GM23248 (cell line): ENCODE results near the gene STXBP4. TPM values are rescaled to one million over a fixed set of nuclear protein-coding genes. Genes with fewer than 3 reads are reported as not detected.

Experiments
- DNase-seq: peaks from one replicate; pipeline ENCODE4 v3.0.0-alpha.2; 2015
- H2AFZ ChIP-seq: fragments of 200-600 bp; sonication (generic); 2 replicates; pipeline ENCODE4 v1.6.1; 2016; ENCODE audit warnings: antibody characterized with exemption
- H3F3A ChIP-seq: fragments of 200-600 bp; sonication (generic); 2 replicates; pipeline ENCODE4 v1.6.1; 2016; ENCODE audit warnings: mild to moderate bottlenecking, antibody characterized with exemption, mixed run types; ENCODE audit not compliant: insufficient read depth
- H3K27ac ChIP-seq: fragments of 200-600 bp; sonication (generic); 2 replicates; pipeline ENCODE4 v1.5.1; 2016; ENCODE audit warnings: mild to moderate bottlenecking
- H3K27me3 ChIP-seq: fragments of 200-600 bp; sonication (generic); replicated peaks from 2 replicates; pipeline ENCODE4 v1.6.1; 2016; ENCODE audit warnings: mild to moderate bottlenecking; ENCODE audit not compliant: insufficient read depth
- H3K36me3 ChIP-seq: fragments of 200-600 bp; sonication (generic); 2 replicates; pipeline ENCODE4 v1.6.1; 2016; ENCODE audit warnings: low read depth, mild to moderate bottlenecking
- H3K4me1 ChIP-seq: fragments of 200-600 bp; sonication (generic); 2 replicates; pipeline ENCODE4 v1.6.1; 2016; ENCODE audit warnings: mild to moderate bottlenecking; ENCODE audit not compliant: insufficient read depth
- H3K4me2 ChIP-seq: fragments of 200-600 bp; sonication (generic); one replicate; pipeline ENCODE4 v1.6.1; 2016; ENCODE audit warnings: mild to moderate bottlenecking; ENCODE audit not compliant: unreplicated experiment
- H3K4me3 ChIP-seq: fragments of 200-600 bp; sonication (generic); 2 replicates; pipeline ENCODE4 v1.5.1; 2016; ENCODE audit warnings: mild to moderate bottlenecking
- H3K79me2 ChIP-seq: fragments of 200-600 bp; sonication (generic); 2 replicates; pipeline ENCODE4 v1.6.1; 2016; ENCODE audit warnings: mild to moderate bottlenecking; ENCODE audit not compliant: insufficient read depth
- H3K9ac ChIP-seq: fragments of 200-600 bp; sonication (generic); 2 replicates; pipeline ENCODE4 v1.6.1; 2016; ENCODE audit warnings: mild to moderate bottlenecking
- H3K9me2 ChIP-seq: fragments of 200-600 bp; sonication (generic); 2 replicates; pipeline ENCODE4 v1.6.1; 2016; ENCODE audit warnings: mixed run types, mild to moderate bottlenecking, moderate library complexity; ENCODE audit not compliant: insufficient read depth
- H3K9me3 ChIP-seq: fragments of 200-600 bp; sonication (generic); one replicate; pipeline ENCODE4 v1.6.1; 2017; ENCODE audit warnings: low read depth
- H4K20me1 ChIP-seq: fragments of 200-600 bp; sonication (generic); 2 replicates; pipeline ENCODE4 v1.6.0; 2016; ENCODE audit not compliant: insufficient read depth
- EZH2 ChIP-seq: fragments of 200-600 bp; sonication (generic); IDR thresholded peaks from 2 replicates; pipeline ENCODE4 v1.6.1; 2018; ENCODE audit warnings: antibody characterized with exemption, mild to moderate bottlenecking; ENCODE audit not compliant: insufficient read depth, poor library complexity, severe bottlenecking
- EZH2phosphoT487 ChIP-seq: fragments of 200-600 bp; sonication (generic); IDR thresholded peaks from 2 replicates; pipeline ENCODE4 v1.6.1; 2018; ENCODE audit warnings: antibody characterized with exemption, moderate library complexity, mild to moderate bottlenecking, low read depth; ENCODE audit not compliant: insufficient read depth
- WGBS, 2 experiments: methylation state at CpG; one replicate each; pipeline ENCODE4 v1.1.6; 2015 to 2017; ENCODE audit warnings: low lambda C conversion rate in 2 of 2, low coverage in 1 of 2; ENCODE audit errors: missing lambda C conversion rate in 2 of 2; 5-methylcytosine and 5-hydroxymethylcytosine counted together
- in situ Hi-C: fragments of 300-500 bp; cut with MboI; formaldehyde crosslinking; loops from 2 replicates; pipeline ENCODE4 v1.15.0; 2020
- polyA plus RNA-seq: library from polyadenylated mRNA; unstranded; fragments of >200 nt; fragmentation: Nextera tagmentation; extraction: Ambion mirVana; gene quantifications from 2 replicates; pipeline ENCODE4 v1.2.1, GENCODE V29; 2016
- total RNA-seq: library from RNA; depleted of rRNA; stranded (reverse); fragments of >200 nt; shearing (Covaris generic); gene quantifications from 2 replicates; pipeline ENCODE4 v1.2.3, GENCODE V29; 2014

Gene STXBP4
- total and polyA plus RNA-seq, 2 experiments from 2014 or later, result 5.9 to 8.7 TPM

- Histone ChIP-seq H3K9me3 (no peaks in the 10 kb centered on the region), H3K4me3 (no peak overlapping the region), H4K20me1 (no peaks in the 10 kb centered on the region), H2AFZ (no peak overlapping the region), H3K9me2 (no peaks in the 10 kb centered on the region), H3K27ac (no peak overlapping the region), H3F3A (no peaks in the 10 kb centered on the region), H3K4me1 (no peaks in the 10 kb centered on the region), H3K9ac (no peak overlapping the region), H3K36me3 (no peaks in the 10 kb centered on the region), H3K79me2 (no peaks in the 10 kb centered on the region), H3K27me3 (no peaks in the 10 kb centered on the region), H3K4me2 (no peak overlapping the region)
- WGBS, 2 experiments, result 89 to 95% methylated on average over 1 of the region's 1 CpG
- no peak for DNase-seq
- in situ Hi-C loops, result no loop called here
- no peak for TF ChIP-seq EZH2
- TF ChIP-seq EZH2phosphoT487, result no peak
These were observed 31.1 kb upstream of the STXBP4 start for GRCh38 chr17:54937426-54937825.

GRCh38 chr17:54941285-54941684, 27.3 kb upstream of the STXBP4 start:
- Histone ChIP-seq H3K4me2 (no peak overlapping the region), H3K9me2 (no peaks in the 10 kb centered on the region), H3K27ac (no peak overlapping the region), H3K9ac (no peak overlapping the region), H3K36me3 (no peaks in the 10 kb centered on the region; the same call in 1 of the 2 replicates), H4K20me1 (no peaks in the 10 kb centered on the region), H3K79me2 (no peaks in the 10 kb centered on the region), H3K4me1 (peaks cover 17% of the 10 kb centered on the region), H3K27me3 (no peaks in the 10 kb centered on the region), H3K9me3 (no peaks in the 10 kb centered on the region), H3F3A (peaks cover 11% of the 10 kb centered on the region; the same call in 1 of the 2 replicates), H2AFZ (no peak overlapping the region), H3K4me3 (no peak overlapping the region)
- TF ChIP-seq EZH2phosphoT487, result no peak
- no peak for TF ChIP-seq EZH2
- in situ Hi-C loops, result no loop called here
- 92 to 94% methylated on average over 1 of the region's 1 CpG for WGBS, 2 experiments
- no peak for DNase-seq

GRCh38 chr17:54944796-54945195, 23.8 kb upstream of the STXBP4 start:
- no peak overlapping the region for H3K9ac ChIP-seq
- H3K36me3 ChIP-seq, result no peaks in the 10 kb centered on the region; the same call in 1 of the 2 replicates
- H2AFZ ChIP-seq, result no peak overlapping the region
- H3K4me3 ChIP-seq, result no peak overlapping the region
- H3K4me1 ChIP-seq, result peaks cover 40% of the 10 kb centered on the region
- peak overlapping the region; percentile 37; the same call in 1 of the 2 replicates for H3K27ac ChIP-seq
- no peaks in the 10 kb centered on the region for H4K20me1 ChIP-seq
- no peaks in the 10 kb centered on the region for H3K9me2 ChIP-seq
- TF ChIP-seq EZH2 (no peak), EZH2phosphoT487 (no peak)
- DNase-seq, result peak; percentile 49
- in situ Hi-C loops, result no loop called here
- no peaks in the 10 kb centered on the region for H3K79me2 ChIP-seq
- peaks cover 22% of the 10 kb centered on the region for H3F3A ChIP-seq
- H3K27me3 ChIP-seq, result no peaks in the 10 kb centered on the region
- no peaks in the 10 kb centered on the region for H3K9me3 ChIP-seq
- peak overlapping the region; percentile 34 for H3K4me2 ChIP-seq
- WGBS, 2 experiments, result 50 to 53% methylated on average over 1 of the region's 1 CpG

GRCh38 chr17:54945231-54945630, 23.3 kb upstream of the STXBP4 start:
- Histone ChIP-seq H3K9me3 (no peaks in the 10 kb centered on the region), H4K20me1 (no peaks in the 10 kb centered on the region), H3K27me3 (no peaks in the 10 kb centered on the region), H3K4me1 (peaks cover 40% of the 10 kb centered on the region), H3K79me2 (no peaks in the 10 kb centered on the region), H3F3A (peaks cover 25% of the 10 kb centered on the region), H3K9ac (no peak overlapping the region), H3K36me3 (no peaks in the 10 kb centered on the region; the same call in 1 of the 2 replicates), H2AFZ (no peak overlapping the region), H3K4me2 (peak overlapping the region; percentile 34), H3K4me3 (no peak overlapping the region), H3K27ac (peak overlapping the region; percentile 37; the same call in 1 of the 2 replicates), H3K9me2 (no peaks in the 10 kb centered on the region)
- no peak for DNase-seq
- WGBS, 2 experiments, result 15 to 23% methylated on average over 1 of the region's 1 CpG
- in situ Hi-C loops, result no loop called here
- TF ChIP-seq EZH2phosphoT487 (no peak), EZH2 (no peak)

GRCh38 chr17:54945671-54946070, 22.9 kb upstream of the STXBP4 start:
- H3K4me3 ChIP-seq, result no peak overlapping the region
- no peak overlapping the region for H3K27ac ChIP-seq
- H3F3A ChIP-seq, result peaks cover 25% of the 10 kb centered on the region
- no peaks in the 10 kb centered on the region; the same call in 1 of the 2 replicates for H3K36me3 ChIP-seq
- DNase-seq, result peak; percentile 24
- H3K79me2 ChIP-seq, result no peaks in the 10 kb centered on the region
- WGBS, 2 experiments, result 30 to 36% methylated on average over 1 of the region's 1 CpG
- no peaks in the 10 kb centered on the region for H4K20me1 ChIP-seq
- in situ Hi-C loops, result no loop called here
- peak overlapping the region; percentile 34 for H3K4me2 ChIP-seq
- H3K4me1 ChIP-seq, result peaks cover 40% of the 10 kb centered on the region
- no peak overlapping the region for H3K9ac ChIP-seq
- no peaks in the 10 kb centered on the region for H3K9me3 ChIP-seq
- H3K9me2 ChIP-seq, result no peaks in the 10 kb centered on the region
- no peak for TF ChIP-seq EZH2phosphoT487
- no peak for TF ChIP-seq EZH2
- H2AFZ ChIP-seq, result no peak overlapping the region
- no peaks in the 10 kb centered on the region for H3K27me3 ChIP-seq
